ENCODE measurements around the gene COCH.

Gene COCH

DNA sequence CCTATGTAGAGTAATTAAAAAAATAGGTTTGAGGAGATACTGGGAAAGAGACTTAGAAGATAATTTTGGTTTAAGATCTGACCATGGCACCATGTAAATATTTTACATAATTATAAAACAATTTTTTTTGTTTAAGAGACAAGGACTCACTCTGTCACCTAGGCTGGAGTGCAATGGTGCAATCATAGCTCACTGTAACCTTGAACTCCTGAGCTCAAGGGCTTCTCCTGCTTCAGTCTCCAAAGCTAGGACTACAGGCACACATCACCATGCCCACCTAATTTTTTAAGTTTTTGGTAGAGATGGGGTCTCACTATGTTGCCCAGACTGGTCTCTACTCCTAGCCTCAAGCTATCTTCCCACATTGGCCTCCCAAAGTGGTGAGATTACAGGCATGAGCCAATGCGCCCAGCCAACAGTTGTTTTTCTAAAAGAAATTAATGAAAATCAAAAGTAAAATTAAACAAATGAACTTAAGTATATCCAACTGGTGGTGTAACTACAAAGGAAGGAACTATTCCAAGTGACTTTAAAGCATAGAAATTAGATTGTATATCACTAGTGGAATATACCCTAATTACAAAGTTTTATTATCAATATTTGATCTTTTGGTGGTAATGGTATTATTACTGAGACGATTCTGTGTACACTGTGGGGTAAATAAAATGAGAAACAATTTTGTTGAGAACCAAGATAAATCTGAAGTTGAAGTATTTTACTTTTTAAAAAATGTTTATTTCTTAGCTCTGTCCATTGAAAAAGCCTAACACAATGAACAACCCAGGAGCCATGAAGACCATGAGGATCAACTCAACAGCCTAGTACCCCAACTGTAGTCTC lies 29.1 kb downstream of the COCH start:
- DNase-seq (ENCODE audit: insufficient read length, low spot score) (no peak), FAIRE-seq (no peak)
- TF ChIP-seq CTCF (IDR thresholded peaks at IDR 0.05; ENCODE audit: insufficient read depth, missing control alignments), result no peak

- no peak for DNase-seq (ENCODE audit: insufficient read length, low spot score)
- TF ChIP-seq CTCF (IDR thresholded peaks at IDR 0.05; ENCODE audit: insufficient read depth, missing control alignments), result peak; percentile 59
- FAIRE-seq, result peak; percentile 77
Observed at GRCh38 chr14:30906752-30907658, 32.6 kb downstream of the COCH start.

DNA sequence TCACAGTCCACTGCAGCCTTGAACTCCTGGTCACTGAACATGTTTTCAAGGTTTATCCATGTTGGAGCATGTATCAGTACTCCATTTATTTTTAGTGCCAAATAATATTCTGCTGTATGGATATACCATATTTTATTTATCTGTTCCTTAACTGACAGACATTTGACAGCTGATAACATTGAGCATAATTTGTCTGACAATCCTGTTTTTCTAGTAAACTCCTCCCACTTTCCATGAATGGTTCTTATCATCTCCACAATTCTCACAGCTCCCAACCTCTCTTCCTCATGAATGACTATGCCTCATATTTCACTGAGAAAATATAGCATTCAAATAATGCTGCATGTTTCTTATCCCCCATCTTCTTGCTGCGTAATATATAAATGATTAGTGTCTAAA lies 33.3 kb downstream of the COCH start:
- DNase-seq (ENCODE audit: insufficient read length, low spot score) (no peak), FAIRE-seq (no peak)
- TF ChIP-seq CTCF (IDR thresholded peaks at IDR 0.05; ENCODE audit: insufficient read depth, missing control alignments), result no peak

DNA sequence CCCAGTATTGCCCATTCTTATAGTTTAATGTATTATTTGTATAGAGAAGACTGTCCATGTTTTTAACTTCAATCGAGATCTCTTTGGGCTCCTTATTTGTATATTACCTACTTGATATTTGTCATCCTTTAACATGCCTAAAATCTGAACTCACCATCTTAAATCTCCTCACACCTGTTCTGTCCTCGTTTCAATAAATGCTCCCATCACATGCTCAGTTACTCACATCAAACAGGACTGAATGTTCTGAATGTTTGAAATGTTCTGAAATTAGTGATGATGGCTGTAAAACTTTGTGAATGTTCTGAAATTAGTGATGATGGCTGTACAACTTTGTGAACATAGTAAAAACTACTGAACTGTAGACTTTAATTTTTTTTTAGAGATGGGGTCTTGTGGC lies 34.5 kb downstream of the COCH start:
- FAIRE-seq, result no peak
- TF ChIP-seq CTCF (IDR thresholded peaks at IDR 0.05; ENCODE audit: insufficient read depth, missing control alignments), result no peak
- DNase-seq (ENCODE audit: insufficient read length, low spot score), result no peak

DNA sequence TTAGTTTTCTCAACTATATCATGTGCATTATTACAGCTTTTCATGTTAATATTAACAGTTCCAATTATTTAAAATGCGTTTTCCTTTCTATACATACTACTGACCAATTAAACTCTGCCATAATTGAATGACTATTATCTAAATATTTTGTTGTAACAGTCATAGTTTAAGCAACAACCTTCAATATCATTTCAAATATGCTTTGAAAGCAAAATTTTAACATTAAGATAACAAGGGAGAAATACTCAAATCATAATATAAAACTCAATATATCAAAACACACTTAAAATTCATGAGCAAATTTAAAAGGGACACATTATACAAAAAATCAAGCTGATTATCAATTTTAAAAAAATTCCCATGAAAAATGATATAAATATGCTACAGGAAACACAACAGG lies 40.5 kb downstream of the COCH start:
- no peak for TF ChIP-seq CTCF (IDR thresholded peaks at IDR 0.05; ENCODE audit: insufficient read depth, missing control alignments)
- no peak for DNase-seq (ENCODE audit: insufficient read length, low spot score)
- FAIRE-seq, result no peak

DNA sequence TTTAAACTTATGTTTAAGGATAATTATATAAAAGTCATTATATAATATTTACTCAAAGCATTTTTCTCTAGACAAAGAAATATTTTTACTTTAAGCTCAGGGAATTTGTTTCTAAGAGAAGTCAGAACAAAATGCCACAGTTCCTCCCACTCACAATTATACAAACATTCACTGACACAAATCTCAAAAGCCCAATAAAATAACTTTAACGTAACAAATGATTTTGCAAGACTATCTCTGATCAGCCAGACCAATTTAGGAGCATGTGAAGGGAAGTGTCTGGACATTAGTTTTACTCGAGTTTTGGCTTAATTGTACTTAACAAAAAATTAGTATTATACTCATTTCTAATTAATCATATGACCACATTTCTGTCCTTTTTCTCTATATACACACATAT lies 41.2 kb downstream of the COCH start:
- no peak for DNase-seq (ENCODE audit: insufficient read length, low spot score)
- TF ChIP-seq CTCF (IDR thresholded peaks at IDR 0.05; ENCODE audit: insufficient read depth, missing control alignments), result no peak
- FAIRE-seq, result no peak
